COLO829 (cell line): ENCODE results near the gene CSNK1E.

ENCODE experiments used
- DNase-seq: peaks from one replicate; pipeline ENCODE4 v3.0.0; 2012; ENCODE audit warnings: low spot score

The CSNK1E gene

GRCh38 chr22:38273135-38273826, 44.0 kb downstream of the CSNK1E start:
- no peak for DNase-seq

- peak; percentile 87 for DNase-seq
These were observed 44.7 kb downstream of the CSNK1E start, which contains the start of gene TMEM184B for GRCh38 chr22:38272373-38273134. Gene TMEM184B (minus strand): TSS chr22:38273010. CDS start chr22:38247961, 25,049 bp downstream.

- DNase-seq: no peak
These were observed 45.3 kb downstream of the CSNK1E start for GRCh38 chr22:38271927-38272372.

- no peak for DNase-seq
These were observed 46.1 kb downstream of the CSNK1E start for GRCh38 chr22:38271101-38271500.

- no peak for DNase-seq
These were observed 46.9 kb downstream of the CSNK1E start for GRCh38 chr22:38270091-38270992.

GRCh38 chr22:38269466-38269865, 47.8 kb downstream of the CSNK1E start:
- no peak for DNase-seq

- no peak for DNase-seq
These were observed 50.1 kb downstream of the CSNK1E start for GRCh38 chr22:38267086-38267485.

- no peak for DNase-seq
These were observed 51.1 kb downstream of the CSNK1E start for GRCh38 chr22:38266120-38266519.

- DNase-seq: no peak
These were observed 52.9 kb downstream of the CSNK1E start for GRCh38 chr22:38264322-38264843.

GRCh38 chr22:38262051-38262795, 55.0 kb downstream of the CSNK1E start:
- no peak for DNase-seq

GRCh38 chr22:38260761-38261681, 56.2 kb downstream of the CSNK1E start:
- no peak for DNase-seq

GRCh38 chr22:38259370-38259769, 57.9 kb downstream of the CSNK1E start:
- no peak for DNase-seq

- no peak for DNase-seq
These were observed 58.3 kb downstream of the CSNK1E start for GRCh38 chr22:38258895-38259294.

GRCh38 chr22:38257650-38258250, 59.5 kb downstream of the CSNK1E start:
- DNase-seq: no peak

- no peak for DNase-seq
These were observed 60.1 kb downstream of the CSNK1E start for GRCh38 chr22:38257181-38257580.

GRCh38 chr22:38255697-38256096, 61.5 kb downstream of the CSNK1E start:
- no peak for DNase-seq

- no peak for DNase-seq
These were observed 65.9 kb downstream of the CSNK1E start for GRCh38 chr22:38251341-38251692.

GRCh38 chr22:38250643-38251340, 66.4 kb downstream of the CSNK1E start:
- DNase-seq: no peak
